Erythroblast (primary cell): ENCODE data around the gene CUBN.

Source experiments
- DNase-seq, 2 experiments: peaks; one replicate each; lab custom pipeline; 2025; lab: John Stamatoyannopoulos, UW
- GATA1 ChIP-seq: IDR thresholded peaks from 2 replicates; pipeline ENCODE4 v1.6.1; 2011; ENCODE audit warnings: low read depth, mild to moderate bottlenecking, control low read depth, low read length, moderate library complexity
- POLR2A ChIP-seq: IDR thresholded peaks from 2 replicates; pipeline ENCODE4 v1.6.1; 2011; ENCODE audit warnings: mild to moderate bottlenecking, low read length

CUBN gene

DNA sequence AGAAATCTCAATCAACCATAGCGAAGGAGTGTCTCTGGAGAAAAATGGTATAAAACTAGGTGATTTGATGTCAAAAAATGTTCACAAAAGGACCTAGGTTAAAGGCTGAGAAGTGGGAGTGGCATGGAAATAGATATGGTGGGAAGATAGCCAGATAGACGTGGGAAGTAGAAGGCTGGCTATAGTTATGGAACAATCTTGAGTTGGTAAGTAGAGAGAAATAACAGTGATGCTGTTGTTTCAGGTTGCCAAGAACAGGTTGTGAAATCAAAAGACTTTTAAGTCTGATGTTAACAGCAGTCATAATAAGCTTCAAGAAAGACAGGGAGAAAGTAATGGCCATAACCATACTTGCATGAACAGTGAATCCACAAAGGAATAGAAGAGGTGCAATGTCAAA lies 206.3 kb downstream of the CUBN start:
- no peak for DNase-seq
- no peak for TF ChIP-seq POLR2A
- TF ChIP-seq GATA1: no peak

DNA sequence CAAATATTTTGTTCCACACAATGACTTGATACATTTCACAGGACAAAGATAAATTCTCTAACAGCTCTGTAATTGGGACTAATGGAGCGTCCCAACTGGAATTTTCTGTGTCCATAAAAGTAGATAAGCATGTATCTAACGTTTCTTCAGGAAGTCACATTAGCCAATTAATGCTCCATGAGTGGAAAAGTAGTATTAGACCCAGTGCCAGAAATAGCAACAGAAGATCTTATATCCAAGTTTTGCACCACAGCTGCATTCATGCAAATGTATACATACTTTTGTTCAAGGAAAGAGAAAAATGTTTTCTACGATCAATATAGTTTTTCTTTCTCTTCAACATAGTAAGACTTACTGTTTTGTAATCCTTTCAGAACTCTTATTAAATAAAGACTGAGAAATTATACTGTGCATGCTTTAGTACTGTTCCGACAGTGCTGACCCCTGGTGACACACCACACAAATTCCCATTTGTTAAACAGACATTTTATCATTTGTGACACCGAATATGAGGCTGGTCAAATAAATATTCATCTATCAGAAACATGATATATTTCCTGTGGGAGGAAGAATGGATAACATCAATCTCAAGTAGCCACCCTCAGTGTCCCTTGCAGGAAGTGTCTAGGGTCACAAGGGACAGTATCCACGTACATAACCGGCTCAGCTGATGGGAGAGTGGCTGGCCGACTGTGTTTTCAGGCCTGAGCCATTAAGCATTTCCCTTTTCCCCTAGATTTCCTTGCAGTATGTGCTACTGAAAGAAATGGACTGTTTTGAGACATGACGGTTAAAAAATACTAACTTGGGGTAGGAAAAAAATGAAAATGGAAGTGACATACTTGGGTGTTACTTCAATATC lies 210.3 kb downstream of the CUBN start:
- TF ChIP-seq POLR2A (no peak), GATA1 (no peak)
- no peak for DNase-seq

DNA sequence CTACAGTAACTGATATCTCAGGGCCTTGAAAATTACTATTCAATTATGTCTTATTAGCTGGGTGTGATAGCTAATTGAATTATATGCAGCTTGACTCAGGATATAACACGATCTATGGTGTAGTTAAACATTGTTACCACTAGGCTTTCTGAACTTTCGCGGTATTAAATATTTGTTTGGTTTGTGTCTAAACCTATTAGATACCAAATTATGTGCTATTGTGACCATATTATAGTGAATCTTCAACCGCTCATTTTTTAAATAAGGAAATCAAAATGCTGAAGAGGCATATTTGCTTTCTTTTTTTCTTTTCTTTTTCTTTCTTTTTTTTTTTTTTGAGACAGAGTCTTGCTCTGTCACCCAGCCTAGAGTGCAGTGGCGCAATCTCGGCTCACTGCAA lies 213.1 kb downstream of the CUBN start:
- TF ChIP-seq POLR2A: no peak
- TF ChIP-seq GATA1: no peak
- no peak for DNase-seq

DNA sequence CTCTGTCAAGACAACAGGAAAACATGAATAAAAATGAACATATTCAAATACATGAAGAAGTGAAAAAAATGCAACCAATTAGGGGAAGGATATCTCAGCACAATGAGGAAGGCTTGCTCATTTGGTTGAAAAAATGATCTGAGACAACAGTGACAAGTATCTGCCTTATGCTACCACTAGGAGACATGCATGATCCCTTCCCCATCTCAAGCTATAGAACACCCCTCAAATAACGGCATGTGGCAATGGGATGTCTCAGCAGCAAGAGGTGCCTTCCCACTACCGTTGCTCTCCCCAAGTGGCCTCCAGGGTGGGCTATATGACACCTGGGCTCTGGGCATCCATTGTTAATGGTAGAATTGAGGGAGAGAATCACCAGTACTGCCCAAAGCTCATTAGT lies 214.3 kb downstream of the CUBN start:
- DNase-seq: no peak
- TF ChIP-seq GATA1: no peak
- no peak for TF ChIP-seq POLR2A

DNA sequence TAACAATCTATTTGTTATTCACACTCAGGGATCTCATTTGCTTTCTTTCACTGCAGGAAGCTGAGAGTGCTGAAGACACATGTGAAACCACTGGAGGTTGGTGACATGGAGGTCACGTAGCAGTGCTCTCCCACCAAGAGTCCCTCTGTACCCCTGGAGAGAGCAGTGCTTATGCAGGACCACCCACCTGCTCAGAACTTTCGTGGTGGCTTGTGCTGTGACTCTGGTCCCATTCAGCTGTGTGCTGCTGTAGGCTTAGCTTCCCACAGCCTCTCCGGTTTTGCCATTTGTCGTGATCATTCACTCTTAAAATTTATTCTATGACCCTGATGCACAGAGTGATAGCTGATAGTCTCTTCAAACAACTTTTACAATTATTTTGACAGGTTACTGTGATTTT lies 216.3 kb downstream of the CUBN start:
- DNase-seq: no peak
- TF ChIP-seq GATA1 (no peak), POLR2A (no peak)

DNA sequence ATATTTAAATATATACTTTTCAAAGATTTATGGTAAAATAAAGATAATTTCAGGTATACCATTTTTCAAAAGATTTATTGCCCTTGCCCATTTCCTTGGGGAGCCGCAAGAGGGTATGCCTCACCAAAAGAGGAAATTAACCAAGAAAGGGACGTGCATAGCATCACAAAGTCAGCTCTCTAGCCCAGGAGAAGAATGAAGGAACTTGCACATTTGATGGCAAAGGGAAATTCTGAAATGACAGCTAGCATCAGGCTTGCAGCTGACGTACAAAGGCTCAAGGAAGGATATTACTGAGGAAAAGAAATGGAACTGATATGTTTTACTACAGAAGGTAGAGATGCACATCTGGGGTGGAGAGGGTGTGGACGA lies 218.8 kb downstream of the CUBN start:
- no peak for DNase-seq
- TF ChIP-seq GATA1 (no peak), POLR2A (no peak)

DNA sequence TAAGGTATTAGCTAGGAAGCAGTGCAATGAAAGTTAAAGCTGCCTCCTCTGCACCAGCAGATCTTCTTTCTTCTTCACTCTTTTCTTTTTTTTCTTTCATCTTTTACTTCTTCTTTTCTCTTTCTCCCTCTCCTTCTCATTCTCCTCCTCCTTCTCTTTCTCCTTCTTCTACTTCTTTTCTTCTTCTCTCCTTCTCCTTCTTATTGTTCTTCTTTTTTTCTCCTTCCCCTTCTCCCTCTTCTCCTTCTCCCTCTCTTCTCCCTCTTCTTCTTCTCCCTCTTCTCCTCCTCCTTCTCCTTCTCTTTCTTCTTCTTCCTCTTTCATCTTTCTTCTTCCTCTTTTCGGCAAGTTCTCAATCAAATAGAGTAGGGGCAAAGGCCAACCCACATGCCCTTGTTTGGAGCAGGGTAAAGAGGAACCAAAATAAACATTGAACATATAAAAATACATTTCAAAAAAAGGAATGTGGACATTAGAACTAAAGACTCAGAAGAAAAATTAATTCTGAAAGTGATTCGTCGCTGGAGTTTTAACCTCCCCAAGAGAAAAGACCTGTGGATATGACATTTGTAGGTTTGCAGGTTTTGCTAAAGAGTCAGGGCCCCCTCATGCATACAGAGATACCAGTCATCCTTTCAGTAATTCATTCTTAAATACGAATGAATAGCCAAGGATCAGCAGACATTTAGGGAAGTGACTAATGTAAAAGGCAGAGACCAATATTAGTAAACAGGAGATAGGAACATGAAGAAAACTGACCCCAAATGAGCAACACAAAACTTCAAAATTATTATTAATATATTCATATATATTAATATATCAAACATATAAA lies 219.4 kb downstream of the CUBN start:
- no peak for DNase-seq
- TF ChIP-seq GATA1 (no peak), POLR2A (no peak)

DNA sequence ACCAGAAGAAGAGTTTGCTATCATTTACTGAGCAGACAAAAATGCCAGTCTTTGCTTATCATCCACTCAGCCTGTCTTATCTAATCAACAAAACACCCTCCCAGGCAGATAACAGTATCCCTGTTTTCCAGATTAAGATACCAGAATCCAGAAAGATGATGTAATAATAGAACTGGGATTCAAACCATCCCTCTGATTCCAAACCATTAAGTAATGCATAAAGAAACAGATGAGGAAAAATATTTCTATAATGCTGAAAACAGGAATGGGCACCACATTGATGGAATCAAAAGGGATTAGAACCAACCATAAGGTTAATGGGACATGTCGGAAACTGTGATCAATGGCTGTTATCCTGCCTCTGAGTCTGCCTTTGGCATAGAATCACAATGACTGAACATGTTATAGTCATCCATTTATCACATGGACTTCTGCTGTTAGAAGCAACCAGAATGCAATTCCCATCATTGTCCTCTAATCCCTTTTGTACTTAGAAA lies 220.3 kb downstream of the CUBN start:
- no peak for DNase-seq
- no peak for TF ChIP-seq GATA1

DNA sequence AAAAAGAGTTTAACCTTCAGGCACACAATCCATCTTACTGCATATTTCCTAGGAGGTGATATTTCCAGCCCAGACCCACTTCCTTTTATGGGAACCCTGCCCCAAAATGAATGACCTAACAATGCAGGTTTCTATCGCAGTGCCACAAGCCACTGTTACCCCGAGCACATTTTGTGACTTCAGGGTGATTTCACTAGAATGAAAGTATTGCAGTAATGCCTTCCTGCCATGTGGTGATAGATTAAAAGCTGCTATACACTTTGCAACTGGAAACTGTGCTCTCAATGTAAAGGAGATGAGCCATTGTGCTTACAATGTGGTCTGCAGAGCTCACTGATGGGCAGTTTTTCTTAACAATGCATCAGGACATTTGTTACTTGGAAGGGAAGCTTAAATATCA lies 221.9 kb downstream of the CUBN start:
- no peak for DNase-seq
- no peak for TF ChIP-seq GATA1
- TF ChIP-seq POLR2A: no peak

DNA sequence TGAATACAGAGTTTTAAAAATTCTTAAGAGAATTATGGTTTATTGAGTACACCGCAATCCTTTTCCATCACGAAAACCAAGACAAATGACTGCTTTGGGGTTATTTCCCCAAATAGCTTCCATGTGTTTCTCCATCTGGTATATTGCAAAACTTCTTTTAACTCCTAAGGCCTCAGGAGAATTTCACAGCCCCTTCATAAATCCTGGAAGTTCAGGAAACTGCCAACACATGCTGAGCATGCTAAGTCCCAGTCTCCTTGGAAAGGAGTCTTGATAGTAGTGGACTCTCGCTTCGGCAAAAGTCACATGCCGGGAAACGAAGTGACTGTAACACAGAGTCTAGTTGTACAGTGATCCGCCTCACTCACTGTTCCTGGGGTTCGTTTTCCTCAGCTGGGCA lies 224.3 kb downstream of the CUBN start:
- TF ChIP-seq GATA1: no peak
- TF ChIP-seq POLR2A: no peak
- DNase-seq: no peak

DNA sequence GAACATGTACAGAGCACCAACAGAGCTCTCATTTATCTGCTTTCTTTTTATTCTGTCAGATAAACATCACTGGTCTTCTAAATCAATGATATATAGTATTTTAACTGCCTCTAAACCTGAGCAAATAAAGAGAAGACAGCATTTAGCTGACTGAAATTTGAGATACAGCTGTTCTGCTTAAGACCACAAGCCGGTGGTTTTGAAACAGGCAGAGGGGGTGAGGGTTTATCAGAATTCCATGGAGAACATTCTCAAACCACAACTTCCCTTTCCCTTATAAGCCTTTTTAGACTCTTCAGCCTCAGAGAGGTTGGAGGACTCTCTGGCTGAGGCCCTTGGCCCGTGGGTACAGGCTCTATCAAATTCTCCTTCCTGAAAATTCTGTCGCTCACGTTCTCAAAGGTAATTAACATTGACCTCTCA lies 225.0 kb downstream of the CUBN start:
- TF ChIP-seq GATA1 (no peak), POLR2A (no peak)
- DNase-seq: no peak

DNA sequence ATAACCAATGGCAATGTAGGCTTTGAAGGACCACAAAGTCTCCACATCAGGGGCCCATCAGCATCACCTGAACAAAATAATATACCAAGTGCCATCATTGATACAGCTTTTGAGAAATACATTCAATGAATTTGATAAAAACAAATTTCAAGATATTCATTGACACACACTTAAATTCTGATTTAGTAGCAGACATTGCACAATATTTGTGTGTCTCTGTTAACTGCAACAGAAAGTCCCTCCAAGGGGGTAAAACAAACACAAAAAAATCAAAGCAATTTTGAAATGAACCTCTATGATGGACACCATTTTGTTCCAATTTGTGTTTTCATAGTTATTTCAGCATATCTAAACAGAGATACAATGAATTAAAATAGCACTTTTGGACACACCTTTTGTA lies 225.6 kb downstream of the CUBN start:
- TF ChIP-seq GATA1: no peak
- no peak for TF ChIP-seq POLR2A
- DNase-seq: no peak

DNA sequence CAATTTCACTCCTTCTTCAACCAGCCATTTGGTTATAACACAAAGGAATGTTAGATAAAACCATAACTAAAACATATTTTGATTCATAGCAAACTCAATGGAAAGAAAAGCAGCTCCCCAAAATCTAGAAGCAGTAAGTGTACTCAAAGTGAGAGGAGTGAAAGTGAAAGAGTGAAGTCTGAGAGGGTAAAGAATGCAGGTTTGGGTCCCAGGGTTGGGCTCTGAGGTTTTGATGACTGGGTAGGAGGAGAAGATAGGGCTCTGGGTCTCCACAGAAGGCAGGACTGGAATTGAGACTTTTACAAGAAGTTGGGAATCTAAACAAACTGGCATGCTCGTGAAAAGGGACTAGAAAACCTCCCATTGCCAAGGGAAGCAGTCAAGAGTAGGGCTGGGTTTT lies 227.0 kb downstream of the CUBN start:
- no peak for TF ChIP-seq GATA1
- TF ChIP-seq POLR2A: no peak
- DNase-seq: no peak

DNA sequence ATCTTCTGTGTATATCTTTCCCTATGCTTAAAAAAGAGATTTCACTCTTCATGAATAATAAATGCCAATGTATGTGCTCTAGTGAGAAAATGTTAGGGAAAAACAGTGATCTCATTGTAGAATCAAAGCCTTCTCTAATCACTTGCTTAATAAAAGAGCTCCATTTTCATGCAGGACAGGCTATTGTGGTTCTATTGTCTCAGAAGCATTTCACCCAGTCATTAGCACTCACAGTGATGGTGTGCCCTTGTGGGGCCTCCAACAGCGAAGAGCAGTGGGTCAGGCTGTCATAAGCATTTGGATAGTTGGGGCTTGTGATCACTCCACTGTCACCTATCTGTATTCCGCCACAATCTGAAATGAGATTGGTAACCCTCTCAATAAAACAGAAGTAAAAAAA lies 228.5 kb downstream of the CUBN start:
- DNase-seq: no peak
- TF ChIP-seq POLR2A: no peak
